ENCODE data around the gene GNB1L.

- TF ChIP-seq CTCF (IDR thresholded peaks at IDR 0.05) (no peak), POLR2A (IDR thresholded peaks at IDR 0.05) (no peak)
Observed at GRCh38 chr22:19814428-19814827, 40.2 kb downstream of the GNB1L start.
